Activated CD8-positive, alpha-beta T cell treated with anti-CD3 and anti-CD28 coated beads for 36 hours (primary cell): ENCODE results near the gene SRSF7. TPM values are rescaled to one million over a fixed set of nuclear protein-coding genes. Genes with fewer than 3 reads are reported as not detected.
"Not testable (repeated sequence)": the region's sequence is repeated elsewhere in the genome, so short reads cannot be mapped to it uniquely, and the experiment has no call there.

Experiments used
- ATAC-seq: fragments of 200-7000 bp; cut with Tn5 transposase; one replicate; pipeline ENCODE4 v1.10.0; 2021; ENCODE audit warnings: mild to moderate bottlenecking, moderate library complexity
- CTCF ChIA-PET: fragments of 350-600 bp; sonication (Branson Sonifier 250); formaldehyde crosslinking; loops from one replicate; lab custom pipeline; 2021; ENCODE audit warnings: antibody characterized with exemption; lab: Charles Lee
- POLR2A ChIA-PET: fragments of 350-600 bp; sonication (Branson Sonifier 250); formaldehyde crosslinking; loops from one replicate; lab custom pipeline; 2021; ENCODE audit warnings: antibody characterized with exemption; lab: Charles Lee
- DNase-seq: peaks from one replicate; pipeline ENCODE4 v3.0.0-alpha.2; 2020
- H3K27ac Mint-ChIP-seq: one replicate; pipeline ENCODE4 v1.8.0; 2021; ENCODE audit warnings: mild to moderate bottlenecking, mixed read lengths
- H3K27me3 Mint-ChIP-seq: one replicate; pipeline ENCODE4 v1.8.0; 2021; ENCODE audit warnings: mixed read lengths
- H3K36me3 Mint-ChIP-seq: one replicate; pipeline ENCODE4 v1.8.0; 2021; ENCODE audit warnings: low read depth, mixed read lengths
- H3K4me1 Mint-ChIP-seq: one replicate; pipeline ENCODE4 v1.8.0; 2021; ENCODE audit warnings: low read depth, mixed read lengths
- H3K4me3 Mint-ChIP-seq: one replicate; pipeline ENCODE4 v1.8.0; 2021; ENCODE audit warnings: mild to moderate bottlenecking, moderate library complexity, mixed read lengths
- H3K9me3 Mint-ChIP-seq: one replicate; pipeline ENCODE4 v1.8.0; 2021; ENCODE audit warnings: mixed read lengths
- CTCF ChIP-seq: fragments of 200-600 bp; IDR thresholded peaks from one replicate; pipeline ENCODE4 v1.8.0; 2022; ENCODE audit warnings: antibody characterized with exemption, mild to moderate bottlenecking
- intact Hi-C: fragments of 100-400 bp; cut with micrococcal nuclease; formaldehyde crosslinking; loops from one replicate; pipeline ENCODE4 v1.10.0; 2022
- total RNA-seq, 2 experiments: library from RNA; stranded (reverse); gene quantifications; one replicate each; pipeline ENCODE4 v1.2.3, GENCODE V29; 2021

Gene SRSF7
- total RNA-seq, 2 experiments from 2014 or later: 320 to 333 TPM

- ATAC-seq (peak; percentile 8), DNase-seq (no peak)
- H3K4me1 Mint-ChIP-seq: peaks cover 60% of the 10 kb centered on the region
- TF ChIP-seq CTCF: no peak
- CTCF ChIA-PET: interaction anchor here (1.0 to 3.2 kb wide), 5 partner anchors 13 to 127 kb away, joined by 3 to 19 read pairs (median 4); partner anchors contain the start of gene HNRNPLL
- H3K4me3 Mint-ChIP-seq: peak overlapping the region; percentile 32
- peak overlapping the region; percentile 87 for H3K27ac Mint-ChIP-seq
- intact Hi-C loops: loop anchor here (5.0 kb wide), 1 partner anchor 42 kb away; the partner anchor contains the start of gene GALM
- no peaks in the 10 kb centered on the region for H3K27me3 Mint-ChIP-seq
- POLR2A ChIA-PET: interaction anchor here (0.5 to 1.9 kb wide), 9 partner anchors 8 to 58 kb away, joined by 3 to 7 read pairs (median 4); partner anchors contain the start of gene SRSF7
- H3K9me3 Mint-ChIP-seq: peaks cover 3% of the 10 kb centered on the region
- peaks cover 45% of the 10 kb centered on the region for H3K36me3 Mint-ChIP-seq
Observed at GRCh38 chr2:38708900-38709566, 42.1 kb downstream of the SRSF7 start.

GRCh38 chr2:38708491-38708890 is 42.7 kb downstream of the SRSF7 start:
- not testable (repeated sequence) for DNase-seq, H3K9me3 Mint-ChIP-seq, H3K27me3 Mint-ChIP-seq
- ATAC-seq: peak; percentile 21
- H3K4me3 Mint-ChIP-seq: peak overlapping the region; percentile 32
- ChIA-PET CTCF (interaction anchor here (0.8 to 3.2 kb wide), 4 partner anchors 14 to 127 kb away, joined by 3 to 19 read pairs (median 8); partner anchors contain the start of gene HNRNPLL), POLR2A (interaction anchor here (0.9 to 1.9 kb wide), 6 partner anchors 10 to 42 kb away, joined by 4 to 7 read pairs (median 4); no protein-coding TSS in a partner anchor)
- H3K36me3 Mint-ChIP-seq: peaks cover 42% of the 10 kb centered on the region
- H3K27ac Mint-ChIP-seq: peak overlapping the region; percentile 87
- intact Hi-C loops: loop anchor here (5.0 kb wide), 1 partner anchor 41 kb away; the partner anchor contains the start of gene GALM
- H3K4me1 Mint-ChIP-seq: peaks cover 56% of the 10 kb centered on the region

GRCh38 chr2:38706846-38707345 is 44.3 kb downstream of the SRSF7 start:
- TF ChIP-seq CTCF: no peak
- Mint-ChIP-seq H3K36me3 (peaks cover 34% of the 10 kb centered on the region), H3K4me1 (peaks cover 52% of the 10 kb centered on the region), H3K9me3 (peaks cover 3% of the 10 kb centered on the region), H3K27me3 (no peaks in the 10 kb centered on the region), H3K4me3 (no peak overlapping the region), H3K27ac (peak overlapping the region; percentile 5)
- POLR2A ChIA-PET: interaction anchor here (1.0 to 1.5 kb wide), 2 partner anchors 40 to 106 kb away, joined by 3 to 4 read pairs; no protein-coding TSS in a partner anchor
- DNase-seq: no peak
- intact Hi-C loops: loop anchor here (5.0 kb wide), 1 partner anchor 40 kb away; the partner anchor contains the start of gene GALM
- CTCF ChIA-PET: interaction anchor here (1.0 to 3.2 kb wide), 2 partner anchors 12 to 125 kb away, joined by 3 to 13 read pairs; no protein-coding TSS in a partner anchor
- ATAC-seq: no peak

- no peaks in the 10 kb centered on the region for H3K9me3 Mint-ChIP-seq
- POLR2A ChIA-PET: interaction anchor here (1.1 to 1.6 kb wide), 2 partner anchors 38 to 39 kb away, joined by 4 to 5 read pairs; no protein-coding TSS in a partner anchor
- no peaks in the 10 kb centered on the region for H3K27me3 Mint-ChIP-seq
- peaks cover 28% of the 10 kb centered on the region for H3K36me3 Mint-ChIP-seq
- intact Hi-C loops: loop anchor here (5.0 kb wide), 1 partner anchor 37 kb away; the partner anchor contains the start of gene GALM
- no peak for TF ChIP-seq CTCF
- peaks cover 60% of the 10 kb centered on the region for H3K4me1 Mint-ChIP-seq
- CTCF ChIA-PET: interaction anchor here (1.2 to 2.6 kb wide), 5 partner anchors 14 to 123 kb away, joined by 3 to 12 read pairs (median 4); partner anchors contain the start of gene HNRNPLL
- DNase-seq (no peak), ATAC-seq (no peak)
- H3K4me3 Mint-ChIP-seq: no peak overlapping the region
- no peak overlapping the region for H3K27ac Mint-ChIP-seq
Observed at GRCh38 chr2:38704664-38705063, 46.5 kb downstream of the SRSF7 start.

GRCh38 chr2:38703336-38703735 is 47.8 kb downstream of the SRSF7 start:
- H3K4me3 Mint-ChIP-seq, H3K9me3 Mint-ChIP-seq, H3K27ac Mint-ChIP-seq, H3K27me3 Mint-ChIP-seq, ATAC-seq, DNase-seq, intact Hi-C loops: not testable (repeated sequence)
- H3K4me1 Mint-ChIP-seq: peaks cover 51% of the 10 kb centered on the region
- peaks cover 30% of the 10 kb centered on the region for H3K36me3 Mint-ChIP-seq
- ChIA-PET POLR2A (interaction anchor here (0.9 to 1.5 kb wide), 4 partner anchors 12 to 138 kb away, joined by 3 read pairs; no protein-coding TSS in a partner anchor), CTCF (interaction anchor here (1.4 kb wide), 1 partner anchor 18 kb away, joined by 3 read pairs; no protein-coding TSS in a partner anchor)
